K562 (cell line): ENCODE data around the gene GRIK1. TPM values are rescaled to one million over a fixed set of nuclear protein-coding genes. Genes with fewer than 3 reads are reported as not detected.

Experiments used
- ATAC-seq: fragments of 200-7000 bp; cut with Tn5 transposase; 3 replicates; pipeline ENCODE4 v1.9.1; 2020; ENCODE audit warnings: moderate library complexity
- BruUV-seq: library from RNA; stranded (reverse); fragments of 400-500 nt; replicated peaks from 2 replicates; lab custom pipeline; 2021; lab: Mats Ljungman, UMichigan
- CTCF ChIA-PET: fragments of 300-600 bp; formaldehyde crosslinking; extraction: SDS; loops from one replicate; lab custom pipeline; 2021; ENCODE audit warnings: low intra/inter-chr PET ratio; lab: Yijun Ruan, JAX
- POLR2A ChIA-PET: fragments of 300-600, 350-650 bp; sonication (Branson Sonifier 250); formaldehyde crosslinking; extraction: SDS; loops from one replicate; lab custom pipeline; 2021; ENCODE audit warnings: antibody characterized with exemption, inconsistent platforms; lab: Yijun Ruan, JAX
- DNase-seq, 4 experiments: peaks; one replicate each; pipeline versions ENCODE4 v3.0.0 to v3.0.0-alpha.2; 2011 to 2018; ENCODE audit warnings: low spot score in 3 of 4, mixed read lengths in 3 of 4; ENCODE audit errors: extremely low read depth in 1 of 4
- FAIRE-seq: peaks from 2 replicates; lab custom pipeline; 2011; peaks lifted over from hg19 to GRCh38; lab: Jason Lieb, UNC
- H2AFZ ChIP-seq: 2 replicates; pipeline ENCODE4 v1.6.0; 2011; ENCODE audit warnings: low read depth, low read length, control low read depth, inconsistent platforms
- H3K27ac ChIP-seq: fragments of 200-600 bp; 3 replicates; pipeline ENCODE4 v1.8.0; 2011; ENCODE audit warnings: low read depth, mild to moderate bottlenecking, control low read depth, inconsistent platforms, low read length, moderate library complexity, mixed read lengths; ENCODE audit errors: extremely low read depth
- H3K27me3 ChIP-seq, 2 experiments: fragments of 300-600 bp in 1 of 2; 2 replicates in 1 of 2; 3 replicates in 1 of 2; pipeline versions ENCODE4 v1.6.0 to v1.8.0; 2011; ENCODE audit warnings: inconsistent platforms in 2 of 2, low read length in 2 of 2, mild to moderate bottlenecking in 1 of 2, mixed read lengths in 1 of 2, moderate library complexity in 1 of 2; ENCODE audit not compliant: control insufficient read depth in 2 of 2, insufficient read depth in 2 of 2
- H3K36me3 ChIP-seq: fragments of 300-600 bp; 3 replicates; pipeline ENCODE4 v1.8.0; 2011; ENCODE audit warnings: mild to moderate bottlenecking, low read length, inconsistent platforms; ENCODE audit not compliant: control insufficient read depth, insufficient read depth
- H3K4me1 ChIP-seq, 2 experiments: fragments of 200-600 bp in 1 of 2; replicated peaks in 1 of 2; 2 replicates in 1 of 2; 3 replicates in 1 of 2; pipeline versions ENCODE4 v1.5.1 to v1.8.0; 2011; ENCODE audit warnings: inconsistent platforms in 2 of 2, low read length in 2 of 2, mild to moderate bottlenecking in 1 of 2, mixed read lengths in 1 of 2, moderate library complexity in 1 of 2; ENCODE audit not compliant: control insufficient read depth in 2 of 2, insufficient read depth in 2 of 2
- H3K4me2 ChIP-seq: 2 replicates; pipeline ENCODE4 v1.6.1; 2011; ENCODE audit warnings: low read length, control low read depth, inconsistent platforms, mixed read lengths; ENCODE audit not compliant: insufficient read depth
- H3K4me3 ChIP-seq: fragments of 200-600 bp; sonication (generic), shearing (Covaris generic); 2 replicates; pipeline ENCODE4 v1.5.1; 2016; ENCODE audit warnings: control low read depth, inconsistent platforms
- H3K79me2 ChIP-seq: fragments of 200-600 bp; 3 replicates; pipeline ENCODE4 v1.8.0; 2011; ENCODE audit warnings: low read length, inconsistent platforms; ENCODE audit not compliant: control insufficient read depth, insufficient read depth
- H3K9ac ChIP-seq, 2 experiments: 2 replicates each; pipeline versions ENCODE4 v1.6.0 to v1.6.1; 2011; ENCODE audit warnings: low read depth in 2 of 2, low read length in 2 of 2, control low read depth in 1 of 2, inconsistent platforms in 1 of 2, mild to moderate bottlenecking in 1 of 2, mixed read lengths in 1 of 2; ENCODE audit not compliant: insufficient read depth in 1 of 2
- H3K9me1 ChIP-seq: one replicate; pipeline ENCODE4 v1.6.0; 2011; ENCODE audit warnings: inconsistent platforms, mild to moderate bottlenecking, low read length, moderate library complexity; ENCODE audit not compliant: control insufficient read depth, insufficient read depth
- H3K9me3 ChIP-seq: replicated peaks from 2 replicates; pipeline ENCODE4 v1.5.1; 2011; ENCODE audit warnings: low read depth, low read length, inconsistent platforms; ENCODE audit not compliant: control insufficient read depth, insufficient read depth
- H4K20me1 ChIP-seq: replicated peaks from 2 replicates; pipeline ENCODE4 v1.6.1; 2011; ENCODE audit warnings: low read length, inconsistent platforms, mixed read lengths; ENCODE audit not compliant: control insufficient read depth, insufficient read depth
- ATF7 ChIP-seq: fragments of 450-650 bp; IDR thresholded peaks from 2 replicates; pipeline ENCODE4 v1.7.1; 2014; ENCODE audit warnings: mild to moderate bottlenecking, moderate library complexity
- DDX20 ChIP-seq: fragments of 450-650 bp; IDR thresholded peaks from 2 replicates; pipeline ENCODE4 v1.6.1; 2016; ENCODE audit warnings: missing genetic modification characterization, low read depth, mild to moderate bottlenecking, missing compliant biosample characterization, moderate library complexity
- GATA2 ChIP-seq: sonication (generic); formaldehyde crosslinking; IDR thresholded peaks from 2 replicates; pipeline ENCODE4 v1.4.0; 2020; ENCODE audit warnings: mild to moderate bottlenecking, missing genetic modification reagents
- HNRNPUL1 ChIP-seq: fragments of 200-400 bp; formaldehyde crosslinking; IDR thresholded peaks from 2 replicates; pipeline ENCODE4 v1.6.1; 2017; ENCODE audit warnings: low read length
- LARP7 ChIP-seq: fragments of 450-650 bp; IDR thresholded peaks from 2 replicates; pipeline ENCODE4 v1.6.1; 2016
- MTA1 ChIP-seq: fragments of 450-650 bp; IDR thresholded peaks from 2 replicates; pipeline ENCODE4 v1.6.1; 2017; ENCODE audit warnings: borderline replicate concordance
- NBN ChIP-seq: fragments of 450-650 bp; IDR thresholded peaks from 2 replicates; pipeline ENCODE4 v1.6.1; 2016; ENCODE audit warnings: low read depth, mild to moderate bottlenecking
- NCOR1 ChIP-seq: fragments of 450-650 bp; IDR thresholded peaks from 2 replicates; pipeline ENCODE4 v1.6.1; 2016; ENCODE audit warnings: mild to moderate bottlenecking, moderate library complexity
- NUFIP1 ChIP-seq: fragments of 450-650 bp; IDR thresholded peaks from 2 replicates; pipeline ENCODE4 v1.6.1; 2018; ENCODE audit not compliant: partially characterized antibody
- PHB2 ChIP-seq: fragments of 450-650 bp; IDR thresholded peaks from 2 replicates; pipeline ENCODE4 v1.6.1; 2017; ENCODE audit warnings: low read depth
- SMAD4 ChIP-seq: fragments of 250-450 bp; sonication (Bioruptor Pico); conservative IDR thresholded peaks from 2 replicates; pipeline ENCODE4 v1.8.0; 2021; ENCODE audit warnings: inconsistent platforms, mild to moderate bottlenecking, moderate library complexity
- SMARCA4 ChIP-seq: fragments of 450-650 bp; IDR thresholded peaks from 2 replicates; pipeline ENCODE4 v1.6.1; 2016
- SNIP1 ChIP-seq: fragments of 450-650 bp; IDR thresholded peaks from 2 replicates; pipeline ENCODE4 v1.7.1; 2017; ENCODE audit warnings: low read depth, mild to moderate bottlenecking
- SPI1 ChIP-seq: IDR thresholded peaks from 2 replicates; pipeline ENCODE4 v1.6.1; 2011; ENCODE audit warnings: low read depth, low read length, control low read depth, borderline replicate concordance
- TEAD2 ChIP-seq: fragments of 450-650 bp; IDR thresholded peaks from 2 replicates; pipeline ENCODE4 v1.6.1; 2016; ENCODE audit warnings: missing genetic modification characterization, control low read depth, missing compliant biosample characterization
- WGBS: fragments of 100-300 bp; shearing (Covaris generic); methylation state at CpG from one replicate; pipeline ENCODE4 v1.1.6; 2016; ENCODE audit warnings: low coverage, mixed read lengths; ENCODE audit not compliant: insufficient coverage; ENCODE audit errors: missing lambda C conversion rate; 5-methylcytosine and 5-hydroxymethylcytosine counted together
- in situ Hi-C: fragments of 300-500 bp; cut with MboI; formaldehyde crosslinking; loops from 4 replicates; pipeline ENCODE4 v1.15.0; 2018; ENCODE audit warnings: inconsistent platforms, mixed read lengths
- intact Hi-C: fragments of 100-400 bp; cut with micrococcal nuclease; formaldehyde crosslinking; loops from 2 replicates; pipeline ENCODE4 v1.14.2; 2022
- polyA plus RNA-seq, 8 experiments: library from polyadenylated mRNA; depleted of rRNA in 4 of 8; stranded (reverse) in 5 of 8; unstranded in 3 of 8; fragments of >200 nt; fragmentation: Nextera tagmentation in 2 of 8; fragmentation: Illumina TruSeq in 1 of 8; extraction: Ambion mirVana in 2 of 8; extraction: Trizol in 1 of 8; gene quantifications; 2 replicates each; pipeline versions ENCODE4 v1.2.1 to v1.2.3, GENCODE V29; 2011 to 2014; ENCODE audit warnings: inconsistent platforms in 1 of 8, missing spikeins in 1 of 8
- total RNA-seq, 7 experiments: library from RNA; depleted of rRNA in 6 of 7; stranded (reverse); fragments of >200 nt in 6 of 7; fragmentation: Illumina TruSeq in 2 of 7; extraction: Trizol in 2 of 7; gene quantifications; 2 replicates each; pipeline versions ENCODE4 v1.2.1 to v1.2.3, GENCODE V29; 2011 to 2021; ENCODE audit warnings: low replicate concordance in 1 of 7
- TF ChIP-seq, protein P1 (sequence below): fragments of 450-650 bp; formaldehyde crosslinking; conservative IDR thresholded peaks from 2 replicates; pipeline ENCODE4 v1.4.0; 2022; ENCODE audit warnings: mild to moderate bottlenecking, missing genetic modification characterization
- TF ChIP-seq, protein P2 (sequence below): fragments of 250-450 bp; sonication (Bioruptor Pico); IDR thresholded peaks from 2 replicates; pipeline ENCODE4 v1.4.0; 2020; ENCODE audit warnings: mild to moderate bottlenecking, moderate library complexity, borderline replicate concordance
- TF ChIP-seq, protein P3 (sequence below): fragments of 450-650 bp; IDR thresholded peaks from 2 replicates; pipeline ENCODE4 v1.6.1; 2017; ENCODE audit warnings: antibody characterized with exemption

Gene GRIK1
- total and polyA plus RNA-seq, 9 of the 15 experiments (the other 6 are each of a cell fraction or from before 2014, with no cell fraction given), result 0.17 to 2.8 (median 0.53) TPM

DNA sequence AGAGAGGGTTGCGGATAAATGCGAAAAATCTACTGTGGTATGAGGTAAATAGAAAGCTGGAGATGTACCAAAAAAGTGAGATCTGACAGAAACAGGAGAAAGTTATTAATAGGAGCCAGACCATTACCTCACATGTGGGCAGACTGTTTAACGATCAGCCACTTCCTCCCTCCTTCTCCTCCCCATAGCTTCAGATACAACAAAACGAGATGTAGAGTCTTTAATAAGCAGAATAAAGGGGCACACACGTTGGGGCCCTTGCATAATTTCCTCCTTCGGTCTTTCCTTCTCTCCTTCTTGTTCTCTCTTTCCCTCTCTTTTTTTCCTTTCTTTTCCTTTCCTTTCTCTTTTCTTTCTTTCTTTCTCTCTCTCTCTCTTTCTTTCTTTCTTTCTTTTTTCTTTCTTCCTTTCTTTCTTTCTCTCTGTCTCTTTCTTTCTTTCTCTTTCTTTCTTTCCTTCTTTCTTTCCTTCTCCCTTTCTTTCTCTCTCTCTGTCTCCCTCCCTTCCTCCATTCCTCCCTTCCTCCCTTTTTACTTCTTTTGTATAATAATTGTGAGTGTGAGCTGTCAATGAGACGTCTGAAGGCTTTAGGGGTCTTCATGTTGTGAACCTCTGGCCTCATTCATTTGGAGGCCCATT is 242.1 kb downstream of the GRIK1 start:
- H2AFZ ChIP-seq, result peak overlapping the region; percentile 86
- in situ Hi-C loops, result no loop called here
- peak; percentile 65 for ATAC-seq
- TF ChIP-seq TEAD2 (no peak), SPI1 (peak; percentile 82; the same call in 1 of the 2 replicates), SNIP1 (no peak; the same call in 1 of the 2 replicates), NUFIP1 (no peak), NCOR1 (peak; percentile 12; the same call in 1 of the 2 replicates), ATF7 (peak; percentile 52; the same call in 1 of the 2 replicates), HNRNPUL1 (no peak), DDX20 (tag) (no peak), MTA1 (peak; percentile 18; the same call in 1 of the 2 replicates), NBN (0 out of 2 replicates have a peak, but pooled peaks have one; percentile 27), LARP7 (0 out of 2 replicates have a peak, but pooled peaks have one; percentile 85), SMARCA4 (peak; percentile 39; the same call in 1 of the 2 replicates), GATA2 (CRISPR knock-in tag) (no peak), SMAD4 (CRISPR knock-in tag) (peak; percentile 70; the same call in 1 of the 2 replicates), PHB2 (peak; percentile 19; the same call in 1 of the 2 replicates)
- TF ChIP-seq, protein P1, sequence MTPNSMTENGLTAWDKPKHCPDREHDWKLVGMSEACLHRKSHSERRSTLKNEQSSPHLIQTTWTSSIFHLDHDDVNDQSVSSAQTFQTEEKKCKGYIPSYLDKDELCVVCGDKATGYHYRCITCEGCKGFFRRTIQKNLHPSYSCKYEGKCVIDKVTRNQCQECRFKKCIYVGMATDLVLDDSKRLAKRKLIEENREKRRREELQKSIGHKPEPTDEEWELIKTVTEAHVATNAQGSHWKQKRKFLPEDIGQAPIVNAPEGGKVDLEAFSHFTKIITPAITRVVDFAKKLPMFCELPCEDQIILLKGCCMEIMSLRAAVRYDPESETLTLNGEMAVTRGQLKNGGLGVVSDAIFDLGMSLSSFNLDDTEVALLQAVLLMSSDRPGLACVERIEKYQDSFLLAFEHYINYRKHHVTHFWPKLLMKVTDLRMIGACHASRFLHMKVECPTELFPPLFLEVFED (CRISPR knock-in tag), result 0 out of 2 replicates have a peak, but pooled peaks have one; percentile 54
- TF ChIP-seq, protein P2, sequence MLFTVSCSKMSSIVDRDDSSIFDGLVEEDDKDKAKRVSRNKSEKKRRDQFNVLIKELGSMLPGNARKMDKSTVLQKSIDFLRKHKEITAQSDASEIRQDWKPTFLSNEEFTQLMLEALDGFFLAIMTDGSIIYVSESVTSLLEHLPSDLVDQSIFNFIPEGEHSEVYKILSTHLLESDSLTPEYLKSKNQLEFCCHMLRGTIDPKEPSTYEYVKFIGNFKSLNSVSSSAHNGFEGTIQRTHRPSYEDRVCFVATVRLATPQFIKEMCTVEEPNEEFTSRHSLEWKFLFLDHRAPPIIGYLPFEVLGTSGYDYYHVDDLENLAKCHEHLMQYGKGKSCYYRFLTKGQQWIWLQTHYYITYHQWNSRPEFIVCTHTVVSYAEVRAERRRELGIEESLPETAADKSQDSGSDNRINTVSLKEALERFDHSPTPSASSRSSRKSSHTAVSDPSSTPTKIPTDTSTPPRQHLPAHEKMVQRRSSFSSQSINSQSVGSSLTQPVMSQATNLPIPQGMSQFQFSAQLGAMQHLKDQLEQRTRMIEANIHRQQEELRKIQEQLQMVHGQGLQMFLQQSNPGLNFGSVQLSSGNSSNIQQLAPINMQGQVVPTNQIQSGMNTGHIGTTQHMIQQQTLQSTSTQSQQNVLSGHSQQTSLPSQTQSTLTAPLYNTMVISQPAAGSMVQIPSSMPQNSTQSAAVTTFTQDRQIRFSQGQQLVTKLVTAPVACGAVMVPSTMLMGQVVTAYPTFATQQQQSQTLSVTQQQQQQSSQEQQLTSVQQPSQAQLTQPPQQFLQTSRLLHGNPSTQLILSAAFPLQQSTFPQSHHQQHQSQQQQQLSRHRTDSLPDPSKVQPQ (CRISPR knock-in tag), result no peak
- TF ChIP-seq, protein P3, sequence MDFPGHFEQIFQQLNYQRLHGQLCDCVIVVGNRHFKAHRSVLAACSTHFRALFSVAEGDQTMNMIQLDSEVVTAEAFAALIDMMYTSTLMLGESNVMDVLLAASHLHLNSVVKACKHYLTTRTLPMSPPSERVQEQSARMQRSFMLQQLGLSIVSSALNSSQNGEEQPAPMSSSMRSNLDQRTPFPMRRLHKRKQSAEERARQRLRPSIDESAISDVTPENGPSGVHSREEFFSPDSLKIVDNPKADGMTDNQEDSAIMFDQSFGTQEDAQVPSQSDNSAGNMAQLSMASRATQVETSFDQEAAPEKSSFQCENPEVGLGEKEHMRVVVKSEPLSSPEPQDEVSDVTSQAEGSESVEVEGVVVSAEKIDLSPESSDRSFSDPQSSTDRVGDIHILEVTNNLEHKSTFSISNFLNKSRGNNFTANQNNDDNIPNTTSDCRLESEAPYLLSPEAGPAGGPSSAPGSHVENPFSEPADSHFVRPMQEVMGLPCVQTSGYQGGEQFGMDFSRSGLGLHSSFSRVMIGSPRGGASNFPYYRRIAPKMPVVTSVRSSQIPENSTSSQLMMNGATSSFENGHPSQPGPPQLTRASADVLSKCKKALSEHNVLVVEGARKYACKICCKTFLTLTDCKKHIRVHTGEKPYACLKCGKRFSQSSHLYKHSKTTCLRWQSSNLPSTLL, result 0 out of 2 replicates have a peak, but pooled peaks have one; percentile 40

More for the DNA sequence above, 242.1 kb downstream of the GRIK1 start:
- H3K9me1 ChIP-seq, result no peaks in the 10 kb centered on the region
- no peak overlapping the region for H3K27ac ChIP-seq
- FAIRE-seq (no peak), DNase-seq (peak in 1 of 4 experiments; percentile 21)
- ChIA-PET POLR2A (interaction anchor here (0.5 to 1.0 kb wide), 2 partner anchors 16 to 429 kb away, joined by 3 to 4 read pairs; no protein-coding TSS in a partner anchor), CTCF (no interaction called here)
- H3K27me3 ChIP-seq, result no peaks in the 10 kb centered on the region
- no peaks in the 10 kb centered on the region; the same call in 1 of the 2 replicates for H3K9me3 ChIP-seq
- H3K4me1 ChIP-seq, result 0 out of 5 replicates have a peak, but pooled peaks cover 0 to 2% of the 10 kb centered on the region in 2 experiments
- no peak overlapping the region for H3K4me2 ChIP-seq
- intact Hi-C loops, result no loop called here
- no peaks in the 10 kb centered on the region for H3K36me3 ChIP-seq
- BruUV-seq, result no TSS peak
- H3K4me3 ChIP-seq, result no peak overlapping the region
- no peaks in the 10 kb centered on the region for H4K20me1 ChIP-seq
- 32% methylated on average over 7 of the region's 7 CpGs for WGBS
- no peak overlapping the region for H3K9ac ChIP-seq
- no peaks in the 10 kb centered on the region for H3K79me2 ChIP-seq
